Keratinocyte (primary cell): ENCODE results near the gene ZNF516. TPM values are rescaled to one million over a fixed set of nuclear protein-coding genes. Genes with fewer than 3 reads are reported as not detected.

Experiments
- DNase-seq: peaks from one replicate; pipeline ENCODE4 v3.0.0-alpha.2; 2011; ENCODE audit warnings: low read depth, missing footprints, low spot score
- FAIRE-seq: peaks from 2 replicates; lab custom pipeline; 2011; peaks lifted over from hg19 to GRCh38; lab: Jason Lieb, UNC
- H2AFZ ChIP-seq: 2 replicates; pipeline ENCODE4 v1.6.0; 2012; ENCODE audit warnings: low read length, control low read depth, inconsistent platforms; ENCODE audit not compliant: control insufficient read depth
- H3K27ac ChIP-seq: 2 replicates; pipeline ENCODE4 v1.5.1; 2011; ENCODE audit warnings: low read length; ENCODE audit not compliant: control insufficient read depth, insufficient read depth
- H3K27me3 ChIP-seq: 3 replicates; pipeline ENCODE4 v1.6.0; 2011; ENCODE audit warnings: low read length; ENCODE audit not compliant: control insufficient read depth, insufficient read depth; ENCODE audit errors: extremely low read depth
- H3K36me3 ChIP-seq, 2 experiments: 2 replicates in 1 of 2; 3 replicates in 1 of 2; pipeline ENCODE4 v1.5.1; 2011; ENCODE audit warnings: low read length in 2 of 2, mild to moderate bottlenecking in 1 of 2; ENCODE audit not compliant: control insufficient read depth in 2 of 2, insufficient read depth in 2 of 2; ENCODE audit errors: extremely low read depth in 1 of 2
- H3K4me1 ChIP-seq: 3 replicates; pipeline ENCODE4 v1.5.1; 2011; ENCODE audit warnings: low read length; ENCODE audit not compliant: control insufficient read depth, insufficient read depth; ENCODE audit errors: extremely low read depth
- H3K4me2 ChIP-seq: 3 replicates; pipeline ENCODE4 v1.6.0; 2011; ENCODE audit warnings: low read depth, low read length; ENCODE audit not compliant: control insufficient read depth, insufficient read depth; ENCODE audit errors: extremely low read depth
- H3K4me3 ChIP-seq, 3 experiments: fragments of 200-600 bp in 1 of 3; sonication (generic) in 1 of 3; 2 replicates in 2 of 3; 3 replicates in 1 of 3; pipeline ENCODE4 v1.5.1; 2011 to 2016; ENCODE audit warnings: low read length in 3 of 3, mild to moderate bottlenecking in 3 of 3, control low read depth in 2 of 3, inconsistent platforms in 1 of 3, low read depth in 1 of 3, mixed read lengths in 1 of 3, mixed run types in 1 of 3, moderate library complexity in 1 of 3; ENCODE audit not compliant: control insufficient read depth in 2 of 3, insufficient read depth in 2 of 3; ENCODE audit errors: extremely low read depth in 1 of 3
- H3K79me2 ChIP-seq: 2 replicates; pipeline ENCODE4 v1.6.0; 2012; ENCODE audit warnings: low read length; ENCODE audit not compliant: control insufficient read depth, insufficient read depth
- H3K9ac ChIP-seq: 3 replicates; pipeline ENCODE4 v1.6.0; 2011; ENCODE audit warnings: low read length; ENCODE audit not compliant: control insufficient read depth, insufficient read depth; ENCODE audit errors: extremely low read depth
- H3K9me1 ChIP-seq: 3 replicates; pipeline ENCODE4 v1.6.0; 2011; ENCODE audit warnings: low read length; ENCODE audit not compliant: control insufficient read depth, insufficient read depth; ENCODE audit errors: extremely low read depth
- H3K9me3 ChIP-seq: 2 replicates; pipeline ENCODE4 v1.5.1; 2012; ENCODE audit warnings: low read depth, low read length; ENCODE audit not compliant: control insufficient read depth
- H4K20me1 ChIP-seq: 3 replicates; pipeline ENCODE4 v1.6.0; 2011; ENCODE audit warnings: low read length; ENCODE audit not compliant: control insufficient read depth, insufficient read depth; ENCODE audit errors: extremely low read depth
- EZH2 ChIP-seq: IDR thresholded peaks from one replicate; pipeline ENCODE4 v1.6.1; 2012; ENCODE audit warnings: inconsistent platforms, mild to moderate bottlenecking, low read length, moderate library complexity
- dilution Hi-C: fragments of 300-500 bp; cut with MboI; formaldehyde crosslinking; loops from one replicate; pipeline ENCODE4 v1.7.0; 2020; ENCODE audit warnings: low sequenced_read_pairs; ENCODE audit not compliant: extremely low pct_ligation_motif_present
- polyA plus RNA-seq, 5 experiments: library from polyadenylated mRNA; depleted of rRNA in 3 of 5; stranded (reverse) in 3 of 5; stranded (forward) in 1 of 5; unstranded in 1 of 5; fragments of >200 nt; gene quantifications; 1 replicate in 1 of 5; 2 replicates in 3 of 5; 3 replicates in 1 of 5; pipeline versions ENCODE4 v1.2.1 to v1.2.3, GENCODE V29; 2011 to 2012; ENCODE audit warnings: missing spikeins in 2 of 5, low read depth in 1 of 5, low replicate concordance in 1 of 5
- TF ChIP-seq, protein P1 (sequence below), 3 experiments: IDR thresholded peaks in 1 of 3; conservative IDR thresholded peaks in 1 of 3; optimal IDR thresholded peaks in 1 of 3; 2 replicates in 2 of 3; 3 replicates in 1 of 3; pipeline versions ENCODE3 to v1.5.1; 2011; ENCODE audit warnings: low read length in 3 of 3, mild to moderate bottlenecking in 3 of 3, moderate library complexity in 2 of 3, control low read depth in 1 of 3, inconsistent platforms in 1 of 3; ENCODE audit not compliant: insufficient read depth in 2 of 3; ENCODE audit errors: extremely low read depth in 1 of 3

Gene ZNF516
- polyA plus RNA-seq, 1 donor (not counting 4 experiments of a cell fraction or from before 2014, with no cell fraction given): 9.3 TPM

- H3K9me1 ChIP-seq: no peaks in the 10 kb centered on the region
- no peak overlapping the region for H3K27ac ChIP-seq
- no peaks in the 10 kb centered on the region for H3K27me3 ChIP-seq
- H3K9ac ChIP-seq: no peak overlapping the region
- peaks cover 4 to 9% of the 10 kb centered on the region in 2 experiments for H3K36me3 ChIP-seq
- H3K4me1 ChIP-seq: peaks cover 14% of the 10 kb centered on the region
- H3K4me3 ChIP-seq: no peak overlapping the region
- no peak for TF ChIP-seq EZH2
- TF ChIP-seq, protein P1, sequence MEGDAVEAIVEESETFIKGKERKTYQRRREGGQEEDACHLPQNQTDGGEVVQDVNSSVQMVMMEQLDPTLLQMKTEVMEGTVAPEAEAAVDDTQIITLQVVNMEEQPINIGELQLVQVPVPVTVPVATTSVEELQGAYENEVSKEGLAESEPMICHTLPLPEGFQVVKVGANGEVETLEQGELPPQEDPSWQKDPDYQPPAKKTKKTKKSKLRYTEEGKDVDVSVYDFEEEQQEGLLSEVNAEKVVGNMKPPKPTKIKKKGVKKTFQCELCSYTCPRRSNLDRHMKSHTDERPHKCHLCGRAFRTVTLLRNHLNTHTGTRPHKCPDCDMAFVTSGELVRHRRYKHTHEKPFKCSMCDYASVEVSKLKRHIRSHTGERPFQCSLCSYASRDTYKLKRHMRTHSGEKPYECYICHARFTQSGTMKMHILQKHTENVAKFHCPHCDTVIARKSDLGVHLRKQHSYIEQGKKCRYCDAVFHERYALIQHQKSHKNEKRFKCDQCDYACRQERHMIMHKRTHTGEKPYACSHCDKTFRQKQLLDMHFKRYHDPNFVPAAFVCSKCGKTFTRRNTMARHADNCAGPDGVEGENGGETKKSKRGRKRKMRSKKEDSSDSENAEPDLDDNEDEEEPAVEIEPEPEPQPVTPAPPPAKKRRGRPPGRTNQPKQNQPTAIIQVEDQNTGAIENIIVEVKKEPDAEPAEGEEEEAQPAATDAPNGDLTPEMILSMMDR (optimal IDR thresholded peaks at IDR 0.05 in 1 of 3, IDR thresholded peaks at IDR 0.05 in 1 of 3, conservative IDR thresholded peaks at IDR 0.05 in 1 of 3; ENCODE audit: extremely low read depth in 1 of 3, insufficient read depth in 2 of 3, low read length in 3 of 3): no peak
- H2AFZ ChIP-seq: no peak overlapping the region
- H3K79me2 ChIP-seq: peaks cover 54% of the 10 kb centered on the region
- peaks cover 17% of the 10 kb centered on the region for H4K20me1 ChIP-seq
- no peak for DNase-seq
- dilution Hi-C loops: no loop called here
- H3K4me2 ChIP-seq: no peak overlapping the region
- FAIRE-seq: no peak
- H3K9me3 ChIP-seq: no peaks in the 10 kb centered on the region
Observed at GRCh38 chr18:76441002-76441667, 53.9 kb downstream of the ZNF516 start.

DNA sequence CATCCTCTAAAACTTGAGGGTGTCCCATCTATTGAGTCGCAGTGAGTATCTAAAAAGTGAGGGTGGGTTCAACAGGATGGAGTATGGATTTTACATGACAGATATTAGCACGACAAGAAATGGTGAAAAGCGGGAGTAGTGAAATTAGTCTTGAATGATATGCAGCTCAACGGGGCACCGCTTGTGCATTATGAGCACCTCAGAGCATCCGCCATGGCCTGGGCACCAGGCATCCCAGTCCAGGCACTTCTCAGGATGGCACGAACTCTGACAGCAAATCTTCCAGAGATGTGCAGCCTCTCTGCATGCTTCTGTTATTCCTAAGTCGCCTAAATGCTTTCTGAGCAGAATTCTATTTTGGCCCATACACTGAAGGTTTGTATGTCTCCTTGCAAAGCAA is 57.1 kb downstream of the ZNF516 start:
- peaks cover 53% of the 10 kb centered on the region for H3K79me2 ChIP-seq
- no peak overlapping the region for H3K4me2 ChIP-seq
- peaks cover 4 to 19% of the 10 kb centered on the region in 2 experiments for H3K36me3 ChIP-seq
- H3K27me3 ChIP-seq: no peaks in the 10 kb centered on the region
- no peaks in the 10 kb centered on the region for H3K4me1 ChIP-seq
- no peaks in the 10 kb centered on the region for H3K9me1 ChIP-seq
- H3K9me3 ChIP-seq: no peaks in the 10 kb centered on the region
- TF ChIP-seq, protein P1 (optimal IDR thresholded peaks at IDR 0.05 in 1 of 3, IDR thresholded peaks at IDR 0.05 in 1 of 3, conservative IDR thresholded peaks at IDR 0.05 in 1 of 3; ENCODE audit: extremely low read depth in 1 of 3, insufficient read depth in 2 of 3, low read length in 3 of 3): no peak
- TF ChIP-seq EZH2: no peak
- no peak overlapping the region for H3K9ac ChIP-seq
- DNase-seq (no peak), FAIRE-seq (no peak)
- H3K4me3 ChIP-seq: no peak overlapping the region
- H3K27ac ChIP-seq: no peak overlapping the region
- no peak overlapping the region for H2AFZ ChIP-seq
- dilution Hi-C loops: no loop called here
- H4K20me1 ChIP-seq: no peaks in the 10 kb centered on the region
